Naive thymus-derived CD8-positive, alpha-beta T cell (primary cell): ENCODE data around the gene LST1. TPM values are rescaled to one million over a fixed set of nuclear protein-coding genes. Genes with fewer than 3 reads are reported as not detected.
A peak's percentile ranks its signal among the peaks of the same experiment; 100 is the strongest.

ENCODE experiments used
- ATAC-seq, 2 donors: fragments of 150-1000 bp; cut with Tn5 transposase in 1 of 2; sonication (Bioruptor Pico), chemical (Tn5 transposase) in 1 of 2; 1 replicate in 1 of 2; 2 replicates in 1 of 2; pipeline ENCODE4 v1.10.0; 2021; ENCODE audit warnings: mild to moderate bottlenecking in 2 of 2, moderate library complexity in 2 of 2
- POLR2A ChIA-PET: fragments of 350-600 bp; sonication (Branson Sonifier 250); formaldehyde crosslinking; loops from one replicate; lab custom pipeline; 2021; ENCODE audit warnings: antibody characterized with exemption; lab: Charles Lee
- DNase-seq, 10 donors: peaks; one replicate each; pipeline versions ENCODE4 v3.0.0 to v3.0.0-alpha.2; 2020 to 2022
- H3K27ac Mint-ChIP-seq, 10 donors: one replicate each; pipeline ENCODE4 v1.8.0; 2020 to 2022; ENCODE audit warnings: mild to moderate bottlenecking in 10 of 10, mixed read lengths in 10 of 10, moderate library complexity in 4 of 10, inconsistent platforms in 1 of 10
- H3K27me3 Mint-ChIP-seq, 5 donors: one replicate each; pipeline ENCODE4 v1.8.0; 2021 to 2022; ENCODE audit warnings: mixed read lengths in 5 of 5
- H3K36me3 Mint-ChIP-seq, 3 donors: one replicate each; pipeline ENCODE4 v1.8.0; 2020 to 2022; ENCODE audit warnings: mixed read lengths in 3 of 3, mild to moderate bottlenecking in 2 of 3, inconsistent platforms in 1 of 3
- H3K4me1 Mint-ChIP-seq, 4 donors: one replicate each; pipeline ENCODE4 v1.8.0; 2021 to 2022; ENCODE audit warnings: mixed read lengths in 4 of 4
- H3K4me3 Mint-ChIP-seq, 10 donors: one replicate each; pipeline ENCODE4 v1.8.0; 2020 to 2022; ENCODE audit warnings: mild to moderate bottlenecking in 10 of 10, mixed read lengths in 10 of 10, moderate library complexity in 6 of 10, inconsistent platforms in 1 of 10
- H3K9me3 Mint-ChIP-seq, 9 donors: one replicate each; pipeline ENCODE4 v1.8.0; 2020 to 2022; ENCODE audit warnings: mixed read lengths in 9 of 9, mild to moderate bottlenecking in 3 of 9, inconsistent platforms in 1 of 9, moderate library complexity in 1 of 9
- polyA plus RNA-seq, 3 donors: library from polyadenylated mRNA; unstranded; fragments of 300-500 nt; fragmentation: Illumina TruSeq; gene quantifications; one replicate each; pipeline ENCODE4 v1.2.3, GENCODE V29; 2021
- total RNA-seq, 8 experiments: library from RNA in 2 of 8; stranded (reverse) in 2 of 8; gene quantifications; one replicate each; pipeline ENCODE4 v1.2.3 and lab custom pipeline; 2021 to 2026

LST1 gene
- total and polyA plus RNA-seq, 5 experiments from 2014 or later = 13.4 to 19.1 (median 15.0) TPM

DNA sequence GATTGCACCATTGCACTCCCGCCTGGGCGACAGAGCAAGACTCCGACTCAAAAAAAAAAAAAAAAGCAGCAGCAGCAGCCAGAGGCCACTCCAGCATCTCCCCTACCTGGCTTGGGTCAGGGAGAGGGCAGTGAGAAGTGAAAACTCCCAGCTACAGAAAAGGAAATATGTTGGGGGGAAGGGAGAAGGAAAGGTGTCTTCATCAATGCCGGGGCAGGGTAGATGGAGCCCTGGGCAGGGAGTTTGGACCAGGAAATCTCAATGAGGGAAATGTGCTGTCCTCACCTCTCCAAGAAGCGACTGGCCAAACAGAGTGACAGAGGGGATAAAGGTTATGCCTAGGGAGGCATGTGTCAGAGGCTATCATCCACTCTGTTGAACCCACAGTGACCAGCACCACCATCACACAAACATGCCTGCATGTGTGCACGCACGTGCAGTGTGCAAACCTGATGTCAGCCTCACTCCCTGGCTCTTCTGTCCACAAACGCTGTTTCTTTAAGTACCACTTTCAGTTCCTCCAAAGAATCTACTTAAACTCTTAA lies 28.1 kb downstream of the LST1 start:
- Mint-ChIP-seq H3K9me3 (no peaks in the 10 kb centered on the region), H3K4me3 (peak overlapping the region in 3 of 10 donors; percentile 79 to 90 (median 82)), H3K4me1 (peaks cover 22 to 41% (median 33%) of the 10 kb centered on the region in 4 donors), H3K27me3 (no peaks in the 10 kb centered on the region), H3K36me3 (no peaks in the 10 kb centered on the region), H3K27ac (peak overlapping the region in 9 of 10 donors; percentile 48 to 97 (median 91))
- ATAC-seq = no peak
- POLR2A ChIA-PET = interaction anchor here (0.6 to 1.0 kb wide), 3 partner anchors 21 to 315 kb away, joined by 3 to 5 read pairs (median 4); partner anchors contain the start of genes BAG6 and NCR3
- no peak for DNase-seq

DNA sequence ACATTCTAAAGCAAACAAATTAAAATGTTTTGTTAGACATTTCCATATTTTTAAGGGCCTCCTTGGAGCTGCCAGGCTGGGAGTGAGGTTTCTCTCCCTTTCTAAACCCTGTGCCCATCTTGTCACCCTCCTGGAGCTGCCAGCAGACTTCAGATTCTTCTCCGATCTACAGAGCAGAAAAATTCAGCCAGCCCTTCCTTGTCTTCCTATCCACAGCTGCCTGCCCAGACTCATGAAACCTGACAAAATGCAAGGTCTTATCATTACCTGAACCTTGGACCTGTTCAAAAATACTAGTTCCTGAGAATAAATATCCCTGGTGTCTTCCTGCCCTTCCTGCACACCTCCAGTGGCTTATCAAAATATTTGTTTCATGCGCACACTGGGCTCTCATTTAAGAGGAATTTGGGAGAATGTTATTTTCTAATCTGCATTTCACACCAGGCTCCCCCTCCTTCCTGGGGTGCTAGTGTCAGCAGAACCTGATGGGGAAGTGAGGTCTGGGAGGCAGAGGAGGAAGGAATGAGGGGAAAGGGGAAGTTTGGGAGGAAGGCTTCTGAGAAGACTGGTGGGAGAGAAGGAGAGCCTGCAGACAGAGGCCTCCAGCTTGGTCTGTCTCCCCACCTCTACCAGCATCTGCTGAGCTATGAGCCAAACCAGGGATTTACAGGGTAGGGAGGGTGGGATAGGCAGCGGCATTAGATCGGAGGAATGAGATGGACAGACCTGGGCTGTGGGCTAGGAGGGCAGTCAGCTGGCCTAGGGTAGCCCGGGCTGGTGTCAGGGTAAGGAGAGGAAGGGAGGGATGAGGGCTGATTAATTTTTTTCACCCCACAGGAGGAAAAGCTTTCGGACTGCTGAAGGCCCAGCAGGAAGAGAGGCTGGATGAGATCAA lies 28.9 kb downstream of the LST1 start, which contains the start of gene AIF1:
TSS of gene AIF1 (plus strand) at position 551 of the 895 bp plus-strand sequence. CDS start at position 647, 96 bp downstream.
- Mint-ChIP-seq H3K27ac (peak within 1 kb of the TSS; percentile 86 to 97 (median 92)), H3K36me3 (no peaks in the 10 kb centered on the region), H3K9me3 (no peaks in the 10 kb centered on the region), H3K27me3 (no peaks in the 10 kb centered on the region), H3K4me3 (peak within 1 kb of the TSS; percentile 70 to 90 (median 84)), H3K4me1 (peaks cover 20 to 45% (median 36%) of the 10 kb centered on the region in 4 donors)
- ATAC-seq = no peak
- POLR2A ChIA-PET = interaction anchor here (0.6 to 1.4 kb wide), 8 partner anchors 17 to 315 kb away, joined by 3 to 5 read pairs (median 4); partner anchors contain the start of genes BAG6 and NCR3
- no peak for DNase-seq

DNA sequence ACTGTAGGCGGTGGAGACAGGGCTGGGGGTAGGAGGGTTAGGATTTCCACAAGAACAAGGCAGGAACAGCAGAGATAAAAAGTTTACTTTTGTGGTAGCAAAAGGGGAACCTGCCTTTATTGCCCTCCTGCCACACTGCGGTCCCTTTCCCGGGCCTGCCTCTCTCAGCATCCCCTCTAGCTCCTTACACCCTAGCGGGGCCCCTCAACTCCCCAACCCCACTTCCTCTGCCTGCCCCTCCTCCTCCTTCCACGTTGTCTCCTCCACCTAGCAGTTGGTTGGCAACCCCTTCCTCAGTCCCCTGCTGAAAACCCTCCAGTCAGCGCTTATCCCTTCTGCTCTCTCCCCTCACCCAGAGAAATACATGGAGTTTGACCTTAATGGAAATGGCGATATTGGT lies 29.7 kb downstream of the LST1 start:
- Mint-ChIP-seq H3K36me3 (no peaks in the 10 kb centered on the region), H3K27ac (peak overlapping the region; percentile 86 to 97 (median 92)), H3K4me1 (peaks cover 22 to 49% (median 38%) of the 10 kb centered on the region in 4 donors), H3K4me3 (peak overlapping the region; percentile 70 to 90 (median 84)), H3K27me3 (no peaks in the 10 kb centered on the region), H3K9me3 (no peaks in the 10 kb centered on the region)
- peak in 8 of 10 donors; percentile 34 to 56 (median 43) for DNase-seq
- ATAC-seq = no peak
- POLR2A ChIA-PET = interaction anchor here (0.9 to 1.5 kb wide), 6 partner anchors 18 to 57 kb away, joined by 3 to 5 read pairs (median 4); partner anchors contain the start of genes BAG6, C6orf47 and LTB

DNA sequence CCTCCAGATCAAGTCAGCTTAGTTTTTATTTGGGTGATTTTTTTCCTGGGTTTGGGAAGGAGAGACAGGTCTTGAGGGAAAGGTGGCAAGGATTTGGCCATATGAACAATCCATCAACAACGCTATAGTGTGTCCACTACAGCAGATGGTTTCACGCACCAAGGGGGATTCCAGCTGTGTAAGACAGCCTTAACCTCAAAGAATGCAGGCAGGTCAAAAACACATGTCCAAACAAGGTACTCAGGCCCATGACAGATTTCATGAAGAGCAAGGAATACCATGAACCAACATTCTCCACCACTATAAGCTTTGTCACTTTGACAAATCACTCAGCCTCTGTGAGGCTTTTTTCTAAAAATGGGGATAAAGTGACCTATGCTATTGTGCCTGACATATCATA lies 30.9 kb downstream of the LST1 start:
- no peaks in the 10 kb centered on the region for H3K27me3 Mint-ChIP-seq
- ATAC-seq (no peak), DNase-seq (no peak)
- H3K36me3 Mint-ChIP-seq = peaks cover 0 to 2% (median under 1%) of the 10 kb centered on the region in 3 donors
- peak overlapping the region; percentile 11 to 90 (median 82) for H3K4me3 Mint-ChIP-seq
- POLR2A ChIA-PET = interaction anchor here (0.7 to 1.8 kb wide), 7 partner anchors 35 to 1356 kb away, joined by 3 to 9 read pairs (median 4); partner anchors contain the start of genes BAG6, C6orf47, LTB and MICB
- peak overlapping the region; percentile 86 to 97 (median 92) for H3K27ac Mint-ChIP-seq
- peaks cover 29 to 59% (median 48%) of the 10 kb centered on the region in 4 donors for H3K4me1 Mint-ChIP-seq
- no peaks in the 10 kb centered on the region for H3K9me3 Mint-ChIP-seq

DNA sequence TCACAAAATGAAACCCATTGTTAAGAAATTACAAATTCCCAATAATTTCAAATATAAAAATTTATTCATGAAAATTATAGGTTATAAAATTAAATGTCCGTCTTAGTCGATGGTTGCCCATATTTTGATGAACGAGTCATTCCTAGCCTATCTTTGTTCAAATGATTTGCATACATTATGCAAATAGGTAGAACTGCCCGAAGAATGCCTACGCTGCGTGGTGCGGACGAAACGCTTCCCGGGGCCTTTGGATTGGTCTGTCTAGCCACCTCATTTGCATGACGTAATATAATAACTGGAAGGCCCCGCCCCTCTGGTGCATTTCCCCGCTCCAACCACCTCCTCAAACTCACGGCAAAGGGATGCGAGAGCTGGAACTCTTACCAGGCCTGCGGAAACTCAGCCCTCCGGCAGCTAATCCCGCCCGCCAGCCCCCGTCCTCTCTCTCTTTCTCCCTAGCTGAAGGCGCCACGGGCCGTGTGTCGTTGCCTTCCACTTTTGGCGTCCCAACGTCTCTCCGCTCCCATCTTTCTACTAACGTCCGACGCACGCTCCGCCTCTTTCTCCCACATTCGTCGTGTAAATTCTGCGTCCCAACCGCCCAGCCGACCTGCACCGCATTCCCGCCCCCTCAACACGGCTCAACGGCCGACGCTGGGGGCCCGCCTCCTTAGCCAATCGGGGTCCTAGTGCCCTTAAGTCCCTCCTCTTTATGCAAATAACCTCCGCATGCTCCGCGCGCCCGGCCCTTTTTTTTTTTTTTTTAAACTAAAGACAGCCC lies 33.9 kb downstream of the LST1 start:
- peaks cover 0 to 30% (median 6%) of the 10 kb centered on the region in 3 donors for H3K36me3 Mint-ChIP-seq
- no peaks in the 10 kb centered on the region for H3K9me3 Mint-ChIP-seq
- POLR2A ChIA-PET = interaction anchor here (0.5 to 4.4 kb wide), 11 partner anchors 9 to 215 kb away, joined by 3 to 49 read pairs (median 4); partner anchors contain the start of genes BAG6, C6orf47, CSNK2B and DDX39B
- no peaks in the 10 kb centered on the region for H3K27me3 Mint-ChIP-seq
- peak; percentile 83 for ATAC-seq
- H3K4me1 Mint-ChIP-seq = peaks cover 31 to 60% (median 46%) of the 10 kb centered on the region in 4 donors
- peak overlapping the region; percentile 77 to 99 (median 94) for H3K4me3 Mint-ChIP-seq
- peak overlapping the region; percentile 95 to 100 (median 98) for H3K27ac Mint-ChIP-seq
- DNase-seq = peak; percentile 88 to 97 (median 96)

- ATAC-seq (peak; percentile 32 to 58), DNase-seq (peak in 4 of 10 donors; percentile 84 to 93 (median 86))
- Mint-ChIP-seq H3K4me1 (peaks cover 25 to 52% (median 39%) of the 10 kb centered on the region in 4 donors), H3K9me3 (no peaks in the 10 kb centered on the region), H3K27me3 (no peaks in the 10 kb centered on the region), H3K27ac (peak within 1 kb of the TSS; percentile 95 to 100 (median 98)), H3K4me3 (peak within 1 kb of the TSS; percentile 77 to 99 (median 94)), H3K36me3 (peaks cover 0 to 38% (median 8%) of the 10 kb centered on the region in 3 donors)
- POLR2A ChIA-PET = interaction anchor here (0.9 to 4.4 kb wide), 11 partner anchors 9 to 242 kb away, joined by 3 to 49 read pairs (median 6); partner anchors contain the start of genes BAG6, C6orf47, CSNK2B and GPANK1
Measured at GRCh38 chr6:31620586-31621319, 34.7 kb downstream of the LST1 start, which contains the start of gene PRRC2A. Gene PRRC2A (plus strand): TSS chr6:31620715. CDS start chr6:31622790, 2,075 bp downstream.

DNA sequence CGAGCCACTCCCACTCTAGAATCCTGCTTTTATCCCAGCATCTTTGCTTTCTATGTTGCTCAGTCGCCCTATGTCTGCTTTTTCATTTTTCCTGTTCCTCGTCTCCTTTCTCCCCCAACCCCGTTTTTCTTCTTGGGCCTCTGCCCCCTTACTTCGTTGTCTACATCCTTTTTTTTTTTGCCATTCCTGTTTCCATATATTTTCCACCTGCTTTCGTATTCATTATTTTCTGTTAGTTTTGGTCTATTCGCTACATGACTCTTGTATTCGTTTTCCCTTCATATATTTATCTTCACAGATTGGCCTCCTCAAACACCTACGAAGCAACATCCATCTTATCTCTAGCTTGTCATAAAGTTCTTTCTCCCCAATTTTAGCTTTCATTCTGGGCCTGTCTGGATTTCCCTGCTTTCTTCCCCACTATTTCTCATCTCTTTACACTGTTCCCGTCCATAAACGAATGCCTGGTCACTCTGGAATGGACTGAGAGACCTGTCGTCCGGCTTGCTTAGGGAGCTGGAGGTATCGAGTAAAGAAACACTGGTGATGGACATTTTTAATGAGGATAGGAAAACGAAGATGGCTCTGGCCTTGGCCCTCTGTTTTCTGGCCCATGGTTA lies 35.4 kb downstream of the LST1 start:
- peak overlapping the region; percentile 77 to 95 (median 91) for H3K4me3 Mint-ChIP-seq
- DNase-seq (peak in 1 of 10 donors; percentile 22), ATAC-seq (no peak)
- no peaks in the 10 kb centered on the region for H3K9me3 Mint-ChIP-seq
- peaks cover 0 to 44% (median 10%) of the 10 kb centered on the region in 3 donors for H3K36me3 Mint-ChIP-seq
- H3K27ac Mint-ChIP-seq = peak overlapping the region; percentile 90 to 97 (median 96)
- H3K4me1 Mint-ChIP-seq = peaks cover 22 to 46% (median 32%) of the 10 kb centered on the region in 4 donors
- POLR2A ChIA-PET = interaction anchor here (0.8 to 4.4 kb wide), 13 partner anchors 10 to 241 kb away, joined by 3 to 49 read pairs (median 5); partner anchors contain the start of genes BAG6, C6orf47, CSNK2B and GPANK1
- H3K27me3 Mint-ChIP-seq = no peaks in the 10 kb centered on the region

DNA sequence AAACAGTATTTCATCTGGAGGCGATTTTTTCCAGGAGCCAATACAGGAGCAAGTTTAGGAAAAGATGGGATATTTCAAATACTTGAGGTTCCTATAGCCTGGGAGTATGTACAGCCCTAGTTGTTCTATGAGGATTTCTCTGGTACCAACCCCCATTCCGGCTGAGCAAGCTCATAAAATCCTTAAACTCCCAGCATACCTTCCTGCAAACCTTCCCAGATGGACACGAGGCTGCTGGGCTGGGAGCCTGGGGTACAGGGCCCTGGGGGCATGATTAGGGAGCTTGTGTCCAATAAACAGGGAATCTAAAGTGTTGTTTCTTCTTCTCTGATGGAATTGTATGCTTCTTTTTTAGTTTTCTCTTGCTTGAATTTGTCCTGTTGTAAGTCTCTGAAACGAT lies 35.9 kb downstream of the LST1 start:
- no peak for DNase-seq
- H3K36me3 Mint-ChIP-seq = peaks cover 0 to 50% (median 12%) of the 10 kb centered on the region in 3 donors
- ATAC-seq = no peak
- POLR2A ChIA-PET = interaction anchor here (0.8 to 4.4 kb wide), 10 partner anchors 9 to 241 kb away, joined by 3 to 49 read pairs (median 9); partner anchors contain the start of genes BAG6, C6orf47, CSNK2B and GPANK1
- no peaks in the 10 kb centered on the region for H3K27me3 Mint-ChIP-seq
- H3K27ac Mint-ChIP-seq = peak overlapping the region; percentile 90 to 97 (median 96)
- peaks cover 19 to 42% (median 28%) of the 10 kb centered on the region in 4 donors for H3K4me1 Mint-ChIP-seq
- no peaks in the 10 kb centered on the region for H3K9me3 Mint-ChIP-seq
- peak overlapping the region; percentile 77 to 95 (median 91) for H3K4me3 Mint-ChIP-seq

GRCh38 chr6:31622684-31623091 lies 36.6 kb downstream of the LST1 start:
- peak overlapping the region; percentile 88 to 97 (median 96) for H3K27ac Mint-ChIP-seq
- no peaks in the 10 kb centered on the region for H3K9me3 Mint-ChIP-seq
- ATAC-seq = no peak
- H3K36me3 Mint-ChIP-seq = peaks cover 6 to 57% (median 18%) of the 10 kb centered on the region in 3 donors
- DNase-seq = no peak
- H3K27me3 Mint-ChIP-seq = no peaks in the 10 kb centered on the region
- POLR2A ChIA-PET = interaction anchor here (0.9 to 4.4 kb wide), 10 partner anchors 10 to 42 kb away, joined by 3 to 49 read pairs (median 10); partner anchors contain the start of genes BAG6, C6orf47, CSNK2B and GPANK1
- peaks cover 24 to 38% (median 31%) of the 10 kb centered on the region in 4 donors for H3K4me1 Mint-ChIP-seq
- H3K4me3 Mint-ChIP-seq = peak overlapping the region in 5 of 10 donors; percentile 8 to 94 (median 77)

DNA sequence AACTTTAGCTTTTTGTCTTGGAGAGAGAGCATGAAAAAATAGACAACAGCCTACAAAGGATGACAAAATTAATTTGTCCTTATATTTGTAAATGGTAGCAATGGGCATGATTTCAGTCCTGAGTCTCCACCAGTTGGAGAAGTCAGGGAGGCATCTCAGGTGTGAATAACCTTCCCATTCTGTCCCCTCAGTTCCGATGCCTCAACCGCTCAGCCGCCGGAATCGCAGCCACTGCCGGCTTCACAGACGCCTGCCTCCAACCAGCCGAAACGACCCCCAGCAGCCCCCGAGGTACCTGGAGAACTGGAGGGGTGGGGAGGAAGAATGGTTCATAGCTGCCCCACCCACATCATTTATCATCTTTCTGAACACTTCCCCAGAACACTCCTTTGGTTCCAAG lies 38.0 kb downstream of the LST1 start:
- Mint-ChIP-seq H3K4me1 (peaks cover 24 to 36% (median 31%) of the 10 kb centered on the region in 4 donors), H3K27ac (peak overlapping the region in 3 of 10 donors; percentile 55 to 58 (median 55)), H3K27me3 (no peaks in the 10 kb centered on the region), H3K9me3 (no peaks in the 10 kb centered on the region), H3K4me3 (no peak overlapping the region), H3K36me3 (peaks cover 7 to 71% (median 23%) of the 10 kb centered on the region in 3 donors)
- ATAC-seq (no peak), DNase-seq (no peak)
- POLR2A ChIA-PET = interaction anchor here (0.8 to 1.1 kb wide), 2 partner anchors 19 to 28 kb away, joined by 3 to 4 read pairs; no protein-coding TSS in a partner anchor
